T-helper 9 cell (primary cell): ENCODE measurements around the gene KCNH2.

Experiments
- DNase-seq: peaks from one replicate; pipeline ENCODE4 v3.0.0-alpha.2; 2020

KCNH2 gene

DNA sequence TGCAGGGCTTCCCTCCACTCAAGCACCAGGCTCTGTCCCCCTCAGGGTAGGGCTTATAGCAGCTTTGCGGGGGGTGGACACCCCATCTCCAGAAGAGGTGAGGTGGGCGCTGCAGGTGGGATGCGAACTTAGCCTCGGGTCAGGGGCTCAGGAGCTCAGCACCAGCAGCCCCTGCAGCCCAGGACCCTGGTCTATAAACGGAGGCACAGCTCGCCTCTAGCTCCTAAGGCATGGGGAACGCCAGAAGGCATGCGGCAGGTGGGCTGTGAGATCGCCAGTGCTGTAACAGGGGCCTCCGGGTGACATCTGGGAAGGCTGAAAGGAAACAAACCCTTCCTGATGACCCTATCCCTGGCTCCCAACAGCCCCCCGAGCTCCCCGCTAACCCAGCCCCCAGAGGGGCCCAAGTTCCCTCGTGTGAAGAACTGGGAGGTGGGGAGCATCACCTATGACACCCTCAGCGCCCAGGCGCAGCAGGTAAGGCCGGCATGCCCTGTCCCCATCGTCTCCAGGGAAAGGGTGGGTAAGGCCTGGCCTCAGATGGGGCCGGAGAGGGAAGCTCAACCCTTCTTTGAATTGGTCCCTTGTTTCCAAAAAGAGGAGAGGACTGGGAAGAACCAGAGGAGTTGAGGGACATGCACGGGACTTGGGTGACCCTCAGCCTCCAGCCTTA, 16.9 kb upstream of the KCNH2 start:
- no peak for DNase-seq

DNA sequence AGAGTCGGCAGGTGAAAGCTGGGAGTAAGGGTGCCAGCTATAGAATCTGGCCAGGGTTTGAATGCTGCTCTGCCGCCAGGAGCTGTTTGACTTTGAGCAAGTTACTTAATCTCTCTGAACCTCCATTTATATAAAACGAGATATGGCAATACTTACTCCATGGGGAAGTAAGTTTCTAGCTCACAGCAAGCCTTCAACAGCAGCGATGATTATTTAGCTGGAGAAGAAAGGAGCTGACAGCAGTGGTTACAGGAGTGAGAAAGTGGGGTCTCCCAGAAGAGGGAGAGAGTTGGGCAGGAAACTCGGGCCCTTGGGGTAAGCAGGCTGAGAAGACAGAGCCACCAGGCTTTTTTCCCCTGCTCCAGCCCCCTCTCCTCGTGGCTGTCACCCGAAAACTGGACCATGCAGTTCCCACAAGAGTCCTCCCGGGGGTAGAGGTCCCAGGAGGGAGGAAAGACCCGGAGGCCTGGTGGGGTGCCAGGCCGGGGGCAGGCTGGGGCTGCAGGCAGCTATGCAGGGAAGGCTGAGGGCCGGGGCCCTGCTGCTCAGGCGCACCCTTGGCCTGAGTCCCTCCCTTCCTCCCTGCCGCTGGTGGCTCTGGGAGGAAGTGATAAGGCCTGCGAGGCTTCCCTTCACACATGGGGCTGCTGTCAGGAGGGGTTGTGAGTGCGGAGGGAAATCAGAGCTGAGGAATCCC, 16.2 kb upstream of the KCNH2 start:
- no peak for DNase-seq

DNA sequence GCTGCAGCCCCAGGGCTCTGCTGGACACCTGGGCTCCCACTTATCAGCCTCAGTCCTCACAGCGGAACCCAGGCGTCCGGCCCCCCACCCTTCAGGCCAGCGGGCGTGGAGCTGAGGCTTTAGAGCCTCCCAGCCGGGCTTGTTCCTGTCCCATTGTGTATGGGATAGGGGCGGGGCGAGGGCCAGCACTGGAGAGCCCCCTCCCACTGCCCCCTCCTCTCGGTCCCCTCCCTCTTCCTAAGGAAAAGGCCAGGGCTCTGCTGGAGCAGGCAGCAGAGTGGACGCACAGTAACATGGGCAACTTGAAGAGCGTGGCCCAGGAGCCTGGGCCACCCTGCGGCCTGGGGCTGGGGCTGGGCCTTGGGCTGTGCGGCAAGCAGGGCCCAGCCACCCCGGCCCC, 15.4 kb upstream of the KCNH2 start:
- DNase-seq, result no peak

DNA sequence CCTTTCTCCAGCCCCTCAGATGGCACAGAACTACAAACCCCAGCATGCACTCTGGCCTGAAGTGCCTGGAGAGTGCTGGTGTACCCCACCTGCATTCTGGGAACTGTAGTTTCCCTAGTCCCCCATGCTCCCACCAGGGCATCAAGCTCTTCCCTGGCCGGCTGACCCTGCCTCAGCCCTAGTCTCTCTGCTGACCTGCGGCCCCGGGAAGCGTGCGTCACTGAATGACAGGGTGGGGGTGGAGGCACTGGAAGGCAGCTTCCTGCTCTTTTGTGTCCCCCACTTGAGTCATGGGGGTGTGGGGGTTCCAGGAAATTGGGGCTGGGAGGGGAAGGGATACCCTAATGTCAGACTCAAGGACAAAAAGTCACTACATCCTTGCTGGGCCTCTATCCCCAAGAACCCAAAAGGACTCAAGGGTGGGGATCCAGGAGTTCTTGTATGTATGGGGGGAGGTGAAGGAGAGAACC, 14.7 kb upstream of the KCNH2 start:
- DNase-seq, result no peak

DNA sequence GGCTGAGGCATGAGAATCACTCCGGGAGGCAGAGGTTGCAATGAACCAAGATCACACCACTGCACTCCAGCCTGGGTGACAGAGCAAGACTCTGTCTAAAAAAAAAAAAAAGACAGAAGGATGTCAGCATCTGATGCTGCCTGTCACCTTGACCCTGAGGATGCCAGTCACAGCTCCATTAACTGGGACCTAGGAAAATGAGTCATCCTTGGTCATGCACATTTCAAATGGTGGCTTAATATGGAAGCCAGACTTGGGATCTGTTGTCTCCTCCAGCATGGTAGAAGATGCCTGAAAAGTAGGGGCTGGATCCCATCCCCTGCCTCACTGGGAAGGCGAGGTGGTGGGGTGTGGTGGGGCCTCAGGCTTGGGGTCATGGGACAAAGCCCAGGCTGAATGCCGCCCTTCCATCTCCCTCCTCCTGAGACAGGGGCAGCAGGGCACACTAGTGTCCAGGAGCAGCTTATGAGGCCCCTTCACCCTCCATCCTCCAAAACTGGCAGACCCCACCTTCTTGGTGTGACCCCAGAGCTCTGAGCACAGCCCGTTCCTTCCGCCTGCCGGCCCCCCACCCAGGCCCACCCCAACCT, 14.0 kb upstream of the KCNH2 start:
- DNase-seq, result no peak

DNA sequence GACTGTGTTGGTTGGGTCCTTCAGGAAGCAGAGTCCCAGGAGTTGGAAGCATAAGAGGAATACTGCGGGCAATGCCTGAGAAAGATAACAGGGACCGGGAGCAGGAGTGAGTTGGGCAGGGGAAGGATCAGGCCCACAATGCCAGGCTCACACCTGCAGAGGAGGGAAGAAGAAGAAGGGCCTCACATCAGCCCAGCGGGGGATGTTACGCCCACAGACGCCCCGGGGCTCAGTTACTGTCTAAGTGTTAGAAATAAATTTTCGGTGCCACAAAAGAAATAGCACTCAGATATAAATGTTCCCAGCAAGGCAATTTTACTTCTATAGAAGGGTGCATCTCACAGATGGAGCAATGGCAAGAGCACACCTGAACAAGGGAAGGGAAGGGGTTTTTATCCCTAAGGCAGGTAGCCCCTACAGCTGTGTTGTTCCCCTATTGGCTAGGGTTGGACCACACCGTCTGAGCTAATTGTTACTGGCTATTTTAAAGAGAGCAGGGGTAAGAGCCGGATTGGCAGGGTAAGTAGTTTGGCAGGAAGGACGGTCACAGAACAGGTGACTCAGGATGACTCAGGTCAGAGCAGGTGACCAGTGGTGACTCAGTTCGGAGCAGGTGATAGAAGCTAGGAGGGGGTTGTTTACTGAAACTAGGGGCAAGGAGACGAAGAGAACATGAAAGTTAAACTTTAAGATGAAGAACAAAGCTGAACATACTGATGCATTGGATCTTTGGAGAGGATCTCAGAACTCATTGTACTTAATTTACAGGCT, 12.5 kb upstream of the KCNH2 start, which contains the start of gene NOS3:
Gene NOS3 (plus strand): TSS at position 602 of the 771 bp plus-strand sequence. CDS start 2,787 bp downstream, outside the sequence.
- no peak for DNase-seq

DNA sequence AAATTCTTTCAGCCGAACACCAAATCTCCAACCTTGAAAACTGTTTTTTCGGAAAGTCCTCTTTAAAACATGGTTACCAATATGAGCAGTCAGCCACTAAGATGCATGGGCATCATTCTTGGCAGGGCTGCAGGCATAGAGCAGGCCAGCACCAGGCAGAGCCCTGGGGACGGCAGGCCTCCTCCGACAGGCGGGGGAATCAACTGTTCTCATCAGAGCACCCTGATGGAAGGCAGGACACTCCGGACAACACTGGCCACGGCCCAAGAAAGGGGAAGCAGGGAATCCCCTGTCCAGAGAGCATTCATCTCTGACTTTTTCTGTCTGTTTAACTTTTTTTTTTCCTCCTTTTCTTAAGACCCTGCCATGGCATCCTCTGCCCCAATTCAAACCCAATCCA, 11.3 kb upstream of the KCNH2 start:
- DNase-seq, result no peak

DNA sequence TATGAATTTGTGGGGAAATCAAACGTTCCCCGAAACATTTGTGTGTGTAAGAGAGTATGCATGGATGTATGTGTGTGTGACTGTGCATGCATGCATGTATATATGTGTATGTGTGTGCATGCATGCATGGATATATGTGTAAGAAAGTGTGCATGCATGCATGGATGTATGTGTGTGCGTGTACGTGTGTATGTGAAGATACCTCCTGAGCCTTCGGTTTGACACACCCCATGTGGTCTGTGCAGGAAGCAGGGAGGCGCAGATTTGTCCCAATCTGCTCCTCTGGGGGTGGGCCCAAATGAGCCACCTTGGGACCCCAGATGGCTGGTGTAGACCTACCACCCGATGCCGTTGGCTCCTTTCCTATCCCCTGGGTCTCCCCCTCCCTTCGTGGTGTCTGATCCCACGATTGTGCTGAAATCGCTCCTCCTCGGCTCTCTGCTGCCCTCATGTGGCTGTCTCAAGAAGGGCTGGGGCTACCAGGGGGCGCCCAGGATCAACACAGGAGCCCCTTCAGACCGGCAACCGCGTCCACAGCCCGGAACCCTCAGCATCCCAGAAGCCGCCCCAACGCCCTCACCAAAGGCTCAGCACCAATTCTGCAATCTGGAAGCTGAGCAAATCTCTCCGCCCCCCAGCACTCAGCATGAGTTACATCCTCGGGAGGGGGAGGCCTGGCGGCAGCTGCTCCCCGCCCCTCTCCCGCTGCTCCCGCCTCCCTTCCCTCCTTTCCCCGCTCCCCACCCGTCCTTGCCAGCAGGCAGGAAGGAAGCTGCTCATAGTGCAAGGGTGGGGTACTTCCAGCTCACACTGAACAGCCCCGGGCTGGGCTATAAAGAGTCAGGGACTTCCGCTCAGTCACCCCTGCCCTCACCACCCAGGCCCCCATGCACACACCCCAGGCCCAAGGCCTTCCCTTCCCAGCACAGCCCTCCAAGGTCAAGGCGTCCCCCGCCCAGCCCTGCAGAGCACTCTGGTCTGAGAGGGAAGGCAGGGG, 10.4 kb upstream of the KCNH2 start:
- DNase-seq, result peak; percentile 72

DNA sequence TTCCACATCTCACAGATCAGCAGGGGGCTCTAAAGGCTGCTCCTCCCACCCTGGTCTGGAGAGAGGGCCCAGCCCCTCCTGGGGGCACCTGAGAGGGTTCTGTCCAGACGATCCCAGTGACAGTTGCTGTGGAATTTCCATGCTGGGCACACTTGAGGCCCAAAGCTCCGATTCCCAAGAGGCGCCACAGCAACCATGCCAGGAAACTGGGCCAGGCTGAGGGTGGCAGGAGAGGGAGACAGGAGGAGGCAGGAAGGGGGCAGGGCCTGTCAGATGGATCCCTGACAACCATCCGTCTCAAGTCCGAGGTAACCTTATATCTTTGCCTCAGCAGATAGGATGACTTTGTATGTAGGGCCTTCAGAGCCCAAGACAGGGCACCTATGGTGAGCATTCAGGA, 8.4 kb upstream of the KCNH2 start:
- DNase-seq, result no peak

DNA sequence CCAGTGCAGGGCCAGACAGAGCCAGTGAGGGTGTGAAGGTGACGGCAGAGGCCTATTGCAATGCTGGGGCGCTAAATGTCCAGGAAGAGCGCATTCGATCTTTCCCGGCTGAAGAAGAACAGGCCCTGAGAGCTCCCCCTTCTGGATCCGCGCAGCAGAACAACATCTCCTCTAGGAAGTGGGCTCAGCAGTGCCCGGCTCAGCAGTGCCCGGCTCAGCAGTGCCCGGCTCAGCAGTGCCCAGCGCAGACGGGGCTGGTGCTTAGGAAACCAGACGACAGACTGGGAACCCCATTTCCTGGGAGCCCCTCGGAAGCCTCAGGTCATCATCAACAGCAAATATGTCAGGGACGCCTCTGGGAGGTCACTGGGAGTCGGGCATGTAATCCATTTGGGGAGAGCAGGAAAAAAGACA, 8.0 kb upstream of the KCNH2 start:
- peak; percentile 41 for DNase-seq

DNA sequence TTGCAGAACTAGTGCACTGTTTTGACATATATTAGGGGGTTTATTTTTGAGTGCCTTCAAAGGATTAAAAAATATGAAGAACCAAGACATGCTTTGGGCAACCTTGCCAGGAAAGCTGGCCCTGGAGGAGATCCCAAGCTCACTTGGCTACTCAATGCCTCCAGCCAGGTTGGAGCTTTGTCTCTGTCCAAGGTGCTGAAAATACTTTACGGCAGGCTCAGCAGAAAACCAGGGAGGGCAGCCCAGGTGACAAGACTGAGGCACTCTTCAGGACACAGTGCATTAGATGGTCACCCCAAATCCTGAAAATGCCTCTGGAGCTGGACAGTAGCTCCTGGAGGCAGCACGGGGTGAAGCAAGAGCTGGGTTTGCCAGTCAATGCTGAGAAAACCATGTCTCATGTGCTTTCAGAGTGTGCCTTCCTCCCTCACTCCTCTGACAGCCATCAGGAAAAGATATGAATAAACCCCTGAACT, 5.8 kb upstream of the KCNH2 start:
- no peak for DNase-seq

DNA sequence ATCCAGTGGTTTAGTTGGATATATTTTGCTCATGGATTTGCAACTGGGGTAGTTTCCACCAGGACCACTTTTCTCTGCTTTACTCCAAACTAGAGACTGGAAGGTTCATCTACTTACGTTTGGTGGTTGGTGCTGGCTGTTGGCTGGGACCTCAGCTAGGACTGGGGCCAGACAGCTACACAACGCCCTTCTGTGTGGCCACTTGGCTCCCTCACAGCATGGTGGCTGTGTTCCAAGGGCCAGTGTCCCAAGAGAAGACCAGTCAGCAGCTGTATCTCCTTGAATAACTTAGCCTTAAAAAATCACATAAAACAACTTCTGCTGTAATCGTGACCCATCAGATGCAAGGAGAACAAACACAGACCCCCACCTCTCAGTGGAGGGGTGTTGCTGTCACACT, 4.2 kb upstream of the KCNH2 start:
- DNase-seq, result no peak

DNA sequence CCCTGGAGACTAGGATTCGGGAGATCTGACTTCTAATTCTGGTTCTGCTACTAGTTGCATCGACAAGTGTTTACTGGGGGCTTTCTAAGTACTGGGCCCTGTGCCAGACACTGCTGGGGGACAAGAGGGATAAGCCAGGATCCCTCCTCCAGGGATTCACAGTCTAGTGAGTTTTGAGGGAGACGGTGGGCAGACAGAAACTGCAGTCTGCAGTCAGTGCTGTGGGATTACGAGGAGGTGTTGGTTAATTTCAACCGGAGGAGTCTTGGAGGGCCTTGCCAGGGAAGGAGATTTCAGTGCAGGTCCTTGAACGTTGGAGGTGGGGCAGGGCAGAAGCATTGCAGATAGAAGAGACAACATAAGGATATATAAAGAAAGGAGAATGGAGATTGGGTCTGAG, 3.5 kb upstream of the KCNH2 start:
- DNase-seq, result no peak

DNA sequence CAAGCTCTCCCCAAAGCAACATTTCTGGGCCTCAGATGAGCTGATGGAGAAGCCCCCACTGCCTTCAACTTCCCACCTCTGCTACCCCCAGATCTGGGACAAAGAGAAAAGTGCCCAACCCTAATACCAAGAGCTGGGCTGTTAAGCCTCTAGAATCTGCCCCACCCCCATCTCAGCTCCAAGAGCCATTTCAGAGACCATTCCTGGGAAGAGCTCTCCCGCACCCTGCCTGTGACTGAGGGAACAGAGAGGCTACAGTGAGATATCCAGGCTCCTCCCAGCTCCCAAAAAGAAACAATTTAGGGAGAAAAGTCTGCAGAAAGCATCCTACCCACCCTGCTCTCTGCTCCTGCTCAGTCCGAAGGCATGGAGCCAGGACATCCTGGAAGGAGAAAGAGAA, 2.5 kb upstream of the KCNH2 start:
- no peak for DNase-seq

DNA sequence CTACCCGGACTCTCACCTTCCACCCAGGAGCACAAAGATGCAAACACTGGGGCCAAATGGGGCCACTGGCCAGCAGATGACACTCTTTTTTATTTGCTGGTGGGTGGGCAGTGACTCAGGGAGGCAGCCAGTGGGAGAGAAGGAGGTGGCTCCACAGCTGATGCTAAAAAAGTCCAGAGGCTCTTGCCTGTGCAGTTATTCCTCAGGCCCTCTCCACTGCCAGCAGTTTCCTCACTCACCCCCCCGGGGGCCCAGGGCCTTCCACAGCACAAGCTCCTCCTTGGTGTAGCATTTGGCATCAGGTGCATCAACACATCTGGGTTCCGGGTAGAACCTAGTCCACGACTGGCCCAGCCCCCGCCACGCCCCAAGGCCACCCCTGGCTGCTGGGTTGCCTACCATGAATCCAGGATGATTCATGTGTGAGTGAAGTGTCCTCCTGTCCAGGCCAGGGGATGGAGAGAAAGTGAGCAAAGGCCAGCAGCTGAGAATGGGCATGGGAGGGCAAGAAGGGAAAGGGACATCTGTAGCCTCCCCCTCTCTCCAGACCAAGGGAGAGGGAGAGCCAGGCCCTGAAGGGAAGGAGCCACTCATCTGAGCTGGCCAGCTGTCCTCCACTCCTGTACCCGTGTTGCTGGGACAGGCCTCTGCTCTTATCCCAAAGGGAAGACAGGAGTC, 1.7 kb upstream of the KCNH2 start:
- DNase-seq, result no peak

DNA sequence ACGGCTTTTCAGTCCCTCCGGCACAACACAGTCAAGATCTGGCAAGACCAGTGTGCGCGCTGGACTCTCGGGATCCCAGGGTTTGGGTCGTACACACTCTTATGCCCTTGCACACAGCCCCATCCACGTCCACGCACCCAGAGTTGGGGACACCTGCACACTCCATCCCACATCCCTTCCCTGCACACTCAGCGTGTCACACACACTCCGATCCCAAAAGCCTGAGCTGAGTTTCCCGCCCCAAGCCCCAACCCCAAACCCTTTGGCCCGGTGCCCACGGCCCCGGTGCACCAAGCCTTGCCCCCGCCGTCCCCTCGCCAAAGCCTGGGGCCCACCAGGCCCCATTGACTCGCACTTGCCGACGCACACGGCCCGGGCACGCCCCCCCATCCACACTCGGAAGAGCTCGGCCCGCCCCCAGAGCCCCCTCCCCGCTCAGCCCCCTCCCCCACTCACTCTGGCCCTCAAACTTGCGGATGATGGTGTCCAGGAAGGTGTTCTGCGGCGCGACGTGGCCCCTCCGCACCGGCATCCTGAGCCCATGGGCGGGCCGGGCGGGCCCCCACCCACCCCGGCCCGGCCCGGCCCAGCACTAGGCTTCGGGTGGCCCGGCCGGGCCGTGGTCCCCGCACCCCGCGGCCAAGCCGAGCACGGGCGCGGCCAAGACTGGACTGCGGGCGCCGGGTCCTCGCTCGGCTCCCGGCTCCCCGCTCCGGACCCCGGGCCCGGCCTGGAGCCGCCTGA, 567 bp downstream of the KCNH2 start:
- no peak for DNase-seq

DNA sequence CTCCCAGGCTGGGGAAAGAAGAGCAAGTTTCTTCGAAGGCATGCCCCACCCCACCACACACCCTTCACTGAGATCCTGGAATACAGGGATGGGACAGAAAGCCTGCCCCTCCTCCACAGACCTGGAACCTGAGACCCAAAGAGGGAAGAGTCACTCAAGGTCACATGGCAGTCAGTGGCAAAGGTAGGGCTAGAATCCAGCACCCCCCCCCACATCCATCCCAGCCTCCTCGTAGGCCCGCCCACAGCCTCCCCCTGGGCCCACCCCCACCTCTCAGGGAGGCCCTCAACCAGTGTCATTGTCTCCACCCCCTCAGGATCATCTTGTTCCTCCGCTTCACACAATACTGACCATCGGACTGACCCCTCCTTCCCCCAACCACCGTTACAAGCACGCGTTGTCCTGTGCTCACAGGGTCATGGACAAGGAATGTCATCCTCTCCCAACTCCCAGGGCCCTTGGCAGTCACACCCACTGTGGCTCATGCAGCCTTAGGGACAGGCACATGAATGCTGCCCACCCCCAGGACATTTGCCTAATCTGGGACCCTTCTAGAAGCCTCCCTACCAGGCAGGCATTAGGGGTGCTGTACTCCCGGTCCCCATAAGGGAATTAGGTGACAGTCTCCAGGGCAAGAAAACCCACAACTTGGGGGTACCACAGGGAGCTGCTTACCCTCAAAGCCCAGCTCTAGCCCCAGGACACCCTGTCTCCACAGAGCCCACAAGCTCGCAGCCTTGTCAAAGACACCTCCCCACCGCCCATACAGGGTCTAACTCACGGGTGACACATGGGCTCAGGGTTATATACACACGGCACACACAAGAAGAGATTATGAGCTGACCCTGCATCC, 1.4 kb downstream of the KCNH2 start:
- DNase-seq, result no peak

DNA sequence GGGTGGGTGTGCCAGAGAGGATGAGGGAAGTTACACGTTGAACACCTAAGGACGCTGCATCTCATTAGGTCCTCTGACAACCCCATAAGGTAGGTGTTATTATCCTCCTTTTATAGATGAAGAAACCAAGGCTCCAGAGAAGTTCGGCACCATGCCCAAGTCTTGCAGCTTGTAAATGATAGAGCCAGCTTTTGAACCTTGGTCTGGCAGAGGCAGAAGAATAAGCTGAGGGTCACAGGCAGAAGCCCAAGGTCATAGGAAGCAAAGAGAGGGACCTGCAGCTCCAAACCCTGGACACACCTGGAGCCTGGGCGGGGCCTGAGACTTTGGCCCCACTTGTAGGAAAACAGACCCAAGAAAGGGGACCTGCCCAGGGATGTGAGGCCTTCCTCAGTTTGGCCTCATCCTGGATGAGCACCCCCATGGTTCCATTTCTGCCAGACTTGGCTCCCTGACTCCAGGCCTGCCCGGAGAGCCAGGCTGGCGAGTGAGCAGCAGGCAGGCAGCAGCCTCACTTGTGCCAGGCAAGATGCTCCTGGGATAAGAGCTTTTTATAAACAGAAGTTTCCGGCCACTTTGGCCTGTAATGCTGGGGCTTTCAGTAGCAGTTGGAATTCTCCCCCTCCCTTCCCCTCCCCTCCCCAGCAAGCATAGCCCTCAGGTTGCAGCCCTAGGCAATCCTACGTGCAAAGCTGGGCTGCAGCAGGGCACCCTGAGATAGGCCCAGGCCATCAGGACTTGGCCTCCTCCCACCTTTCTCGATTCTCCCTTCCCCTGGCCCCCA, 2.4 kb downstream of the KCNH2 start:
- DNase-seq, result no peak
